GM20431 (cell line): ENCODE results near the gene CIAO3.
"Not testable (repeated sequence)": the region's sequence is repeated elsewhere in the genome, so short reads cannot be mapped to it uniquely, and the experiment has no call there.

Experiments used
- in situ Hi-C: fragments of 300-500 bp; cut with MseI, MboI; formaldehyde crosslinking; loops from one replicate; pipeline ENCODE4 v1.15.0; 2020; ENCODE audit warnings: low sequenced_read_pairs; ENCODE audit not compliant: unreplicated experiment

The CIAO3 gene

DNA sequence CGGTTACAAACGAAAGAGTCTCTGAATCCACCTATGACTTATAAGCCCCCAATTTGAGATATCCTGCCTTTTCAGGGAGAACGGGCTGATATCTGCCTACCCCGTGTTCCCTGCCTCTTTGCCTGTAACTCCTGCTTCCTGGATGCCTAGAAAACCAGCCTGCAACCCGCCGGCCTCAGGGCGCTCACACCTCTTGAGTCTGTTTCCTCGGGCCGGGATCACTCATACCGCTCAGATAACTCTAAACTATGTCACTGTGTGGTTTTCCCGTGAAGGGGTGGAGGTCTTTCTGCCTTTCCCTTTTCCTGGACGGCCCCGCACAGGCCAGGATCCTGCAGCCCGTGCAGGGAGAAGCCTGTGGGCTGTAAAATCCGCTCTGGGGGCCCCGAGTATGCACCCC, 37.0 kb upstream of the CIAO3 start:
- in situ Hi-C loops: no loop called here

DNA sequence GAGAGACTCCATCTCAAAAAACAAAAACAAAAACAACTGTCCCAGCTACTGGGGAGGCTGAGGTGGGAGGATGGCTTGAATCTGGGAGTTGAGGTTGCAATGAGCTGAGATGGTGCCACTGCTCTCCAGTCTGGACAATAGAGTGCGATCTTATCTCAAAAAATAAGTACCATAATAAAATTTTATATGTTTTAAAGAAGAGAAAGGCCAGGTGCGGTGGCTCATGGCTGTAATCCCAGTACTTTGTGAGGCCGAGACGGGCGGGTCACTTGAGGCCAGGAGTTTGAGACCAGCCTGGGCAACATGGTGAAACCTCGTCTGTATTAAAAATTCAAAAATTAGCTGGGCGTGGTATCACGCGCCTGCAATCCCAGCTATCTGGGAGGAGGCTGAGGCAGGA, 36.0 kb upstream of the CIAO3 start:
- in situ Hi-C loops: no loop called here

DNA sequence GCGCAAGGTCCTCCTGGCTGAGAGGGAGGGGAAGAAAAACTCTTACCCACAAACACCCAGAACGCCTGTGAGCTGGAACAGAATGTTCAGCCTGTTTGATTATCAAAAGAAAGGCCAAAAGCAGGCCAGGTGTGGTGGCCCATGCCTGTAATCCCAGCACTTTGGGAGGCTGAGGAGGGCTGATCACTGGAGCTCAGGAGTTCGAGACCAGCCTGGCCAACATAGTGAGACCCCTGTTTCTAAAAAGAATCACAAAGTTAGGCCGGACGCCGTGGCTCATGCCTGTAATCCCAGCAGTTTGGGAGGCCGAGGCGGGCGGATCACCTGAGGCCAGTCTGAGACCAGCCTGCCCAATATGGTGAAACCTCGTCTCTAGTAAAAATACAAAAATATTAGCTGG, 35.5 kb upstream of the CIAO3 start:
- in situ Hi-C loops: not testable (repeated sequence)

DNA sequence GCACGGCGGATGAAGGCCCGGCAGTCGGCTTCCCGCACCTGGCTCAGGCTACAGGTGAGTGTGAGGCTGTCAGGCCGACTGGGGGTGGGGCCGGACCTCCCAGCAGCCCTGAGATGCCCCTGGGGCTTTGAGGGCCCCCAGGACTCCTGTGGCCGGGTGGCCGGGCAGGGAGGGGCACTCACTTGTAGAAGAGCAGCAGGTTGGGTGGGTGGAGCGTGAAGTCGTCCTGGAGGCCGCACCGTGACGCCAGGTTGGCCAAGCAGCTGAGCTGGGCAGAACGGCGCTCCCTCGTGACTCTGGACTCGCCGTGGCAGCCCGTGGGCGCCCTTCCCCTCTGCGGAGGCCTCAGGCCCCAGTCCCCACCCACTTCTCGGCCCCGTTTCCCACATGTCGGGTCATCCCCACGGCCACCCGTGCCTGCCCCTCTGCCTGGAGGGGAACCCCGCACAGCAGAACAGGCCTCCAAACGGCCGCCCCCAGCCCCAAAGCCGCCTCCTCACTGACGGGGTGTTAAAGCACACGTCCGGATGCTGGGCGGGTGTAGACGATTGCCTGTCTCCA, 34.5 kb upstream of the CIAO3 start:
- in situ Hi-C loops: no loop called here

DNA sequence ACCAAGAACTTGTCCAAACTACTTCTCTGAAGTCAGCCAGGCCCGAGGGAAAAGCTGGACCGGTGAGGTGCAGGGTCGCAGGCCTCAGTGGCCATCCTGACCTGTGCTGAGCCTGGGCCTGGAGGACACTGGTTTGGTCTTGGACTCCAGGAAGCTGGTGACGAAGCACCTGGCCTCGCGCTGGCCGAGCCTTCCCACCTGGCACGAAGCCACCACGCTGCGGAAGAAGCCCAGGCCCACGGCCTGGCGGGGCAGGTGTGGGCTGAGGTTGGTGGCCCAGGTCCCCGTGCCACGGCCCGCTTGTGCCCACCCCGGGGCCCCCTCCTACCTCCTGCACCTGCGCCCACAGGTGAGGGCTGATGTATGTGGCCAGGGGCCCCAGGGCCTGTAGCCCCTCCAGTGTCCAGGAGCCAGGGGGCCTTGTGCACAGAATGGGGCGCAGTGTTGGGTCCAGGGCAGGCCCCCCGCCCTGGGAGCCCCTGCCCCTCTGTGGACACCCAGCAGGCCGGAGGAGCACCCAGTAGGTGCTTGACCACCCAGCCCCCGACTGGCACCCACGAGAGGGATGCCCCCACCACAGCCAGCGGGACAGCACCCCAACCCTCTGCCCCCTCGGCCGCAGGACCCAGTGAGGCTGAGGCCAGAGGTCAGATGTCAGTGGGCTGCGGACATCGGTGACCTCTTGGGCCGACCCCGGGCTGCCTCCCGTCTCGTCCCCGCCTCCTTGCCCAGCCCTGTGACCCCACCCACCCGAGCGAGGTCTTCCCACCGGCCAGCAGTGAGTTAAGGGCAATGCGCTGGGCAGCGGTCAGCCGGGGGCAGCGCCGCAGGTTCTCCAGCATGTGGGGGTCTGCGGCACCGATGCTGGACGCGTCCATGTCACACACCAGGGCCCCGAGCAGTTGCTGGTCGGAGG, 33.5 kb upstream of the CIAO3 start:
- in situ Hi-C loops: no loop called here

DNA sequence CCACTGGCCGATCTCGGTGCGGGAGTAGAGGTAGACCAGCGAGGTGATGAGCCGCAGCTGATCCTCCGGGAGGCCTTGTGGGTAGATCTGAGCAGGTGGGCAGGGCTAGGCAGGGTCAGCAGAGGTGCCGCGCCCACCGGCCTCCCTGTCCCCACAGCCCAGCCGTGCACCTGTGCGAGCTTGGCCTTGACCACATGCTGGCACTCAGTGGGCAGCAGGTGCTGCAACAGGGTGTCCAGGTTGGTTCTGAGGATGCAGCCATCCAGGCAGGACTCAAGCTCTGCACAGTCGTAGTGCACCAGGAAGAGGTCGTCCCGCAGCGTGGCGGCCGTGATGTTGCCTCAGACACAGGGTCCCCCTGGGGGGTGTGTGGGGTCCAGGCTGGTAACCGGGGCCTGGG, 32.2 kb upstream of the CIAO3 start:
- in situ Hi-C loops: no loop called here

DNA sequence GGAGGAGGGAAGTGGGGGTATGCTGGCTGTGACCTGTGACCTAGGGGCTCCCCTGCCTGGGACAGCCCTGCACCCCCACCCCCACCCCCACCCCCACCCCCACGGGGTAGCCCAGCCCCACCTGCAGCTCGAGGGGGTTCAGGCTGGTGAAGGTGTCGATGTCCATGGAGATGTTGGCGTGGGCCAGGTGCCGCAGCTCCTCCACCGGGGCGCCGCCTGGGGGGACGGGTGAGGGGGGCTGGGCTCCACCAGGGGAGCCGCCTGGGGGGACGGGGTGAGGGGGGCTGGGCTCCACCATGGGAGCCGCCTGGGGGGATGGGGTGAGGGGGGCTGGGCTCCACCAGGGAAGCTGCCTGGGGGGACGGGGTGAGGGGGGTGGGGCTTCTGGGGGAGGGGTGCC, 29.6 kb upstream of the CIAO3 start:
- in situ Hi-C loops: no loop called here

DNA sequence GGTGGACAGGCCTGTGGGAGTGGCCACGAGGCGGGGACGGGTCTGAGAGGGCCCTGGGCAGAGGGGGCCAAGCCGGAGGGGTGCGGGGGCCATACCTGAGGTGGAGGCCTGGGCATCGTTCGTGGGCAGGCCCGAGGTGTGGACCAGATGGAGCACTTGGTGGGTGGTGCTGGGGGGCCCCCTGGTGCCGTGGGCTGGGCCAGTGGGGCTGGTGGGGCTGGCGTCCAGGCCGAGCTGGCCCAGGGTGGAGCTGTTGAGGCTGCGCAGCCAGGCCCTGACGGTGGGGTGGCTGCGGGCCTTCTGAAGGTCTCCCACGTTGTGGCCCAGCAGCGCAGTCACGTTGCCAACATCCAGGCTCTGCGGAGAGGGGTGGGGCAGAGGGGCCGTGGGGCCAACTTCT, 29.1 kb upstream of the CIAO3 start:
- in situ Hi-C loops: no loop called here

DNA sequence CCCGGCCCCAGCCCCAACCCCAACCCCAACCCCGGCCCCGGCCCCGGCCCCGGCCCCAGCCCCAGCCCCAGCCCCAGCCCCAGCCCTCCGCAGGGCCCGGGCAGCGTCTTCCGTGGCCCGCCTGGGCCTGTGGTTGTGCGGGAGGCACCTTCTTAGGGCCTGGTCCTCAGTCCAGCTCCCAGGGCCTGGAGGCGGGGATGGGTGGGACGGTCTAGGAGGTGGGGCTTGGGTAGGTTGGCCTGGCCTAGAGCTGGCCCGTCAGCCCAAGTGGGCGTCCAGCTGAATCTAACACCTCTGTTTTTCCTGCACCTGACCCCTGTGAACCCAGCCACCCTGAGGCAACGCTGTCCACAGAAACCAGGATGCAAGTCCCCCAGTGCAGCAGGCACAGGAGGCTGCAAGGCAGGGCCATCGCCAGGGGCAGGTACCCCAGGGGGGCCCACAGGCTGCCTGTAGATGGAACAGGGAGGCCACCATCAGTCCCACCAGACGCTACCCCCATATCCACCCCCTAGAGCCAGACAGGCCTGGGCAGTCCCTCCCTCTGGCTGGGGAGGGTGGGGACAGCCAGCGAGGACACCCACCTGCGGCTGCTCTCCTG, 28.5 kb upstream of the CIAO3 start:
- in situ Hi-C loops: no loop called here

DNA sequence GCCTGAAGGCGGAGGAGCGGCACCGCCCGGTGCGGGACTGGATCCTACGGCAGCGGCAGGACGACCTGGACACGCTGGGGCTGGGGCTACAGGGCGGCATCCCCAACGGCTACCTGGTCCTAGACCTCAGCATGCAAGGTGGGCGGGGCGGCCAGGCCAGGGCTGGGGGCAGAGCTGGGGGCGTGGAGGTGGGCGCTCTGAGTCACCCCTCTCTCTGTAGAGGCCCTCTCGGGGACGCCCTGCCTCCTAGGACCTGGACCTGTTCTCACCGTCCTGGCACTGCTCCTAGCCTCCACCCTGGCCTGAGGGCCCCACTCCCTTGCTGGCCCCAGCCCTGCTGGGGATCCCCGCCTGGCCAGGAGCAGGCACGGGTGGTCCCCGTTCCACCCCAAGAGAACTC, 27.6 kb upstream of the CIAO3 start:
- in situ Hi-C loops: no loop called here

DNA sequence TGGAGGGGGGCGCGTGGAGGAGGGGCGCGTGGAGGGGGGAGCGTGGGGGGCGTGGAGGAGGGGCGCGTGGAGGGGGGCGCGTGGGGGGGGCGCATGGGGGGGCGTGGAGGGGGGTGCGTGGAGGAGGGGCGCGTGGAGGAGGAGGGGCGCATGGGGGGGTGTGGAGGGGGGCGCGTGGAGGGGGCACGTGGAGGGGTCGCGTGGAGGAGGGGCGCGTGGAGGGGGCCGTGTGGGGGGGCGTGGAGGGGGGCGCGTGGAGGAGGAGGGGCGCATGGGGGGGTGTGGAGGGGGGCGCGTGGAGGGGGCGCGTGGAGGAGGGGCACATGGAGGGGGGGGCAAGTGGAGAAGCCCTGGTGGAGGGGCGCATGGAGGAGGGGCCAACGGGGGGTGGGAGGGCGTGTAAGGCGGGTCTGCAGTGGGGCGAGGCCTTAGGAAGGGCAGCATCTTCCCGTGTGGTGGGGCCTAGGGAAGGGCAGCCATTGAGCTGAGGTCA, 27.0 kb upstream of the CIAO3 start:
- in situ Hi-C loops: no loop called here

DNA sequence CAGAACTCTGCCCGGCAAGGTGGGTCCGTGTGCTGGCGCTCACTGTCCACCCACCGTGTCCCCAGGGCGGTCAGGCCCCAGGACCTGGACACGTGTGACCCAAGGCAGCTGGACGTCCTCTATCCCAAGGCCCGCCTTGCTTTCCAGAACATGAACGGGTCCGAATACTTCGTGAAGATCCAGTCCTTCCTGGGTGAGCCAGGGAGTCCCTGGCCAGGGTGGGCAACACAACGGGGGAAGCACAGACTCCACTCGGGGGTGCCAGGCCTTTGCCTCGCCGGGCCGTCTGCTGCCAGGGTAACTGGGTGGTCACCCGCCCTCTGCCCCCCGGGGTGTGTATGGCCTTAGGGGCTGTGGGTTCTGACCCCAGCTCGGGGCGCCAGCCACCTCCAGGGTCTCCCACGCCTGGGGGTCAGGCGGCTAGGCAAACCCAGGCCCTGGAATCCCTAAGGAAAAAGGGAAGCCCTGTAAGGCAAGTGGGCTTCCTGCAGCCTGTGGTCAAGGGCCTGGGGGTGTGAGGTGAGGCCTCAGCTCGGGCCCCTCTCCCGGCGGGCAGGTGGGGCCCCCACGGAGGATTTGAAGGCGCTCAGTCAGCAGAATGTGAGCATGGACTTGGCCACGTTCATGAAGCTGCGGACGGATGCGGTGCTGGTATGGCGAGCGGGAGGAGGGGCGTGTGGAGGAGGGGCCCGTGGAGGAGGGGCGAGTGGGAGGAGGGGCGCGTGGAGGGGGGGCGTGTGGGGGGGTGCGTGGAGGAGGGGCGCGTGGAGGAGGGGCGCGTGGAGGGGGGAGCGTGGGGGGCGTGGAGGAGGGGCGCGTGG, 26.2 kb upstream of the CIAO3 start:
- in situ Hi-C loops: no loop called here

DNA sequence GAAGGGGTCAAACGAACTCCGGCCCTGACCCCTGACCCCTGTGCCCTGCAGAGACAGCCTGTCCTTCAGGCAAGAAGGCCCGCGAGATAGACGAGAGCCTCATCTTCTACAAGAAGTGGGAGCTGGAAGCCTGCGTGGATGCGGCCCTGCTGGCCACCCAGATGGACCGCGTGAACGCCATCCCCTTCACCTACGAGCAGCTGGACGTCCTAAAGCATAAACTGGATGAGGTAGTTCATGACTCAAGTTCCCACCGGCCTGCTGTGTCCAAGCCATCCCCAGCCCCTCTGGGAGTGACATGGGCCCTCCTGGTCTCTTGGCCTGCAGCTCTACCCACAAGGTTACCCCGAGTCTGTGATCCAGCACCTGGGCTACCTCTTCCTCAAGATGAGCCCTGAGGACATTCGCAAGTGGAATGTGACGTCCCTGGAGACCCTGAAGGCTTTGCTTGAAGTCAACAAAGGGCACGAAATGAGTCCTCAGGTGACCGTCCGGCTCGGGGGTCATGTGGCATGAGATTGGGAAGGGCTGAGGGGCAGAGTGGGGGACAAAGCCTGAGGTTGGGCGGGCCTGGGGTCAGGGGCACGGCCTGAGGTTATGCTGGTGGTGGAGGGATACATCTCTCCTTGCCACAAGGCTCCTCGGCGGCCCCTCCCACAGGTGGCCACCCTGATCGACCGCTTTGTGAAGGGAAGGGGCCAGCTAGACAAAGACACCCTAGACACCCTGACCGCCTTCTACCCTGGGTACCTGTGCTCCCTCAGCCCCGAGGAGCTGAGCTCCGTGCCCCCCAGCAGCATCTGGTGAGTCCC, 25.4 kb upstream of the CIAO3 start:
- in situ Hi-C loops: no loop called here

DNA sequence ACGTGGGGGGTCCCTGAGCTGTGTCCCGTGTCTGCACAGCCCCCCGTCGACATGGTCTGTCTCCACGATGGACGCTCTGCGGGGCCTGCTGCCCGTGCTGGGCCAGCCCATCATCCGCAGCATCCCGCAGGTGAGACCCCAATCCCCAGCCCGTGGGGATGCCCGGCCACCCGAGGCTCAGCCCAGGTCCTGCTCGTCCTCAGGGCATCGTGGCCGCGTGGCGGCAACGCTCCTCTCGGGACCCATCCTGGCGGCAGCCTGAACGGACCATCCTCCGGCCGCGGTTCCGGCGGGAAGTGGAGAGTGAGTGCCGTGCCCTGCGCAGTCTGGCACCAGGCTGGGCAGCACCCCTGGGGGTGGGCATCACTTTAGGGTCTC, 24.7 kb upstream of the CIAO3 start:
- in situ Hi-C loops: no loop called here

DNA sequence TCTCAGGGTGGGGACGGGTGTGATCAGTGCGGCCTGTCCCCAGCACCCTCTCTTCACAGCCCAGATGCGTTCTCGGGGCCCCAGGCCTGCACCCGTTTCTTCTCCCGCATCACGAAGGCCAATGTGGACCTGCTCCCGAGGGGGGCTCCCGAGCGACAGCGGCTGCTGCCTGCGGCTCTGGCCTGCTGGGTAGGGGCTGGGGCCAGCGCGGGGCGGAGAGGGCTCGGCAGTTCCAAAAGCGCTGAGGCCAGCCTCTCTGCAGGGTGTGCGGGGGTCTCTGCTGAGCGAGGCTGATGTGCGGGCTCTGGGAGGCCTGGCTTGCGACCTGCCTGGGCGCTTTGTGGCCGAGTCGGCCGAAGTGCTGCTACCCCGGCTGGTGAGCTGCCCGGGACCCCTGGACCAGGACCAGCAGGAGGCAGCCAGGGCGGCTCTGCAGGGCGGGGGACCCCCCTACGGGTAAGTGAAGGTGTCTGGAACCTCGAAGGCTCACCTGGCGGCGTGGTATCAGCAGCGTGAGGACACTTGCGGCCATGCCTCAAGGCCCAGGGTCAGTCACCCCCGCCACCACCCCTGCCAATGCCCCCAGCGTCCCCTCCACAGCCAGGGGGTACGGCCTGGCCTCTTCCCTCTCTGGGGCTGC, 24.2 kb upstream of the CIAO3 start:
- in situ Hi-C loops: no loop called here

DNA sequence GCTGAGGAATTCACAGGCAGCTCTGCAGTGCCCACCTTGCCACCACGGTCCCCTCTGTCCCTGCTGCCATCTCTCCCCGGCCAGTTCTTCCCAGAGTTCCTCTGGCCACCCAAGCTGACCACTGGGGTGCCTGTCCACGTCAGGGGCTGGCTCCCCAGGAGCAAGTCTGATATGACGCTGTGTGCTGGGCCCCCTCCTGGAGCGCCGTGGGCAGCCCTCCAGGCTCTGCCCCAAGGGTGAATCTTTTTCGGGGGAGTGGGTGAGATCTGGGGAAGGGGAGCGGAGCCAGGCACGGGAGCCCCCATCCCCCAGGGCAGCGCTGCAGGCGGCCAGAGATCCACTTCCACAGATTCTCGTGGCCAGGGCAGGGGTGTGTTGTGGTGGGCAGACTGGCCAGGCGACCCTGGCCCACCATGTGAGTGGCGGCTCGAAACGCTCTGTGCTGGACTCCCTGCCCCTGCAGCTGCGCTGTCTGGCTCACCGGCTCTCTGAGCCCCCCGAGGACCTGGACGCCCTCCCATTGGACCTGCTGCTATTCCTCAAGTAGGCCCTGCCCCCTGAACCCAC, 23.5 kb upstream of the CIAO3 start:
- in situ Hi-C loops: no loop called here

DNA sequence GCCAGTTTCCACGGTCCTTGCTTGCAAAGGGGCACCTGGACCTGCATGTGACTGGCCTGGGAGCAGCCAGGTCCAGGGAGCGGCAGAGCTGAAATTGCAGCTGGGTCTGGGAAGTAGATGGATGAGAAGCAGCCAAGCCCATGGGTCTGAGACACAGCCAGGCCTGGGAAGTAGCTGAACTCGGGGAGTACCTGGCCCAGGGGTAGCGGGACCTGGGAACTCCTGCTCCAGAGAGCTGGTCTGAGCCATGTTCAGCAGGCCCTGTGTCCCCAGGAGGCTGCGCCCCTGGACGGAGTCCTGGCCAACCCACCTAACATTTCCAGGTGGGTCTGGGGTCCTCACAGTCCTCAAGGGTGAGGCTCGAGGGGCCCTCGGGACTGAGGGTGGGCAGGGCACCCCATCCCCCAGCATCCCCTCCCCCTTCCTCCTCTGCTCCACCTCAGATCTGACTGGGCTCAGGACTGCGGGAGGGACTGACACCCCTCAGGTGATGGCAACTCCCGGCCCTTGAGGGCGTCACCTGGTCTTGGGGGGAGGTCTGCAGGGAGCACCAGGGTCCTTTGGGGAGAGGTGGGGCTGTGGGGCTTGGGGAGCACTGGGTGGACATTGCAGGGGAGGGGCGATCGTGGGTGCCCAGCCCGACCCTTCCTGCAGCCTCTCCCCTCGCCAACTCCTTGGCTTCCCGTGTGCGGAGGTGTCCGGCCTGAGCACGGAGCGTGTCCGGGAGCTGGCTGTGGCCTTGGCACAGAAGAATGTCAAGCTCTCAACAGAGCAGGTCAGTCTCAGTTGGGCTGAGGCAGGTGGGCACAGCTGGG, 22.8 kb upstream of the CIAO3 start:
- in situ Hi-C loops: no loop called here

DNA sequence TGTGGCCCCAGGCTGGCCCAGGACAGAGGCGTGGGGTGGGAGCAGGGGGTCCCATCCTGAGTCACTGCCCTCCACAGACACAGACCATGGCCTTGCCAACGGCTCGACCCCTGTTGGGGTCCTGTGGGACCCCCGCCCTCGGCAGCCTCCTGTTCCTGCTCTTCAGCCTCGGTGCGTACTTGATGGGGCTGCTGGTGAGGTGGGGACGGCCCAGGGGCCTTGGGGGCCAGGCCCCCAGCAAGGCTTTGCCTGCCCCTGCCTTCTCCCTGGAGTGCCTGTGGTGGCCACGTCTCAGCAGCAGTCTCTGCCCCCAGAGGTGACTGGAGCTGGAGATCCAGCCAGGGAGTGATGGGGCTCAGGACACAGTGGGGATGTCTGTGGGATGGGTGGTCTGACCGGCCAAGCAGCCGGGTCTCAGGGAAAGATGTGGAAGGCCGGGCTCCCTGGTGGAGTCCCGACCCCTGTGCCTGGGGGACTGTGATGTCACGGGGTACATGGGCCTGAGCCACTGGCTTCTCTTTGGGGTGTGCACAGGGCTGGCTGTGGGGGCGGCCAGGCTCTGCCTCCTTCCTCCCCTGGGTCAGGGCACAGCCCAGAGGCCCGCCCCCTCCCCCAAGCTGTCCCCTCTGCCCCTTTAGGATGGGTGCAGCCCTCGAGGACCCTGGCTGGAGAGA, 21.9 kb upstream of the CIAO3 start:
- in situ Hi-C loops: no loop called here
